Loucy (cell line): ENCODE data around the gene FDXR.

Source experiments
- H2AFZ ChIP-seq: fragments of 200-600 bp; sonication (generic); 2 replicates; pipeline ENCODE4 v1.6.0; 2016; ENCODE audit warnings: antibody characterized with exemption, mild to moderate bottlenecking, low read length, moderate library complexity
- H3F3A ChIP-seq: fragments of 200-600 bp; 2 replicates; pipeline ENCODE4 v1.6.0; 2016; ENCODE audit warnings: antibody characterized with exemption, low read depth, mild to moderate bottlenecking
- H3K27me3 ChIP-seq: fragments of 200-600 bp; sonication (generic); 2 replicates; pipeline ENCODE4 v1.6.1; 2014; ENCODE audit warnings: low read length, mild to moderate bottlenecking; ENCODE audit not compliant: insufficient read depth, poor library complexity, severe bottlenecking
- H3K36me3 ChIP-seq: fragments of 200-600 bp; sonication (generic); 2 replicates; pipeline ENCODE4 v1.6.1; 2016; ENCODE audit warnings: low read length; ENCODE audit not compliant: insufficient read depth
- H3K4me1 ChIP-seq: fragments of 200-600 bp; sonication (generic); 2 replicates; pipeline ENCODE4 v1.5.1; 2014; ENCODE audit warnings: low read length, mild to moderate bottlenecking; ENCODE audit not compliant: insufficient read depth, poor library complexity, severe bottlenecking
- H3K4me2 ChIP-seq: fragments of 200-600 bp; sonication (generic); 2 replicates; pipeline ENCODE4 v1.6.0; 2014; ENCODE audit warnings: antibody characterized with exemption, low read length, low read depth, mild to moderate bottlenecking; ENCODE audit not compliant: poor library complexity, severe bottlenecking
- H3K4me3 ChIP-seq: fragments of 200-600 bp; sonication (generic); 2 replicates; pipeline ENCODE4 v1.5.1; 2014; ENCODE audit warnings: low read length, mild to moderate bottlenecking, mixed read lengths; ENCODE audit not compliant: poor library complexity, severe bottlenecking
- H3K79me2 ChIP-seq: fragments of 200-600 bp; sonication (generic); 2 replicates; pipeline ENCODE4 v1.6.1; 2014; ENCODE audit warnings: low read length; ENCODE audit not compliant: insufficient read depth
- H3K9ac ChIP-seq: fragments of 200-600 bp; sonication (generic); 2 replicates; pipeline ENCODE4 v1.6.0; 2014; ENCODE audit warnings: mild to moderate bottlenecking, low read depth, low read length, moderate library complexity; ENCODE audit not compliant: poor library complexity, severe bottlenecking
- H3K9me2 ChIP-seq: fragments of 200-600 bp; sonication (generic); replicated peaks from 2 replicates; pipeline ENCODE4 v1.6.1; 2016; ENCODE audit warnings: low read depth, low read length, mixed read lengths
- H3K9me3 ChIP-seq: fragments of 200-600 bp; sonication (generic); 2 replicates; pipeline ENCODE4 v1.6.1; 2014; ENCODE audit warnings: mild to moderate bottlenecking, antibody characterized with exemption, low read length, low read depth; ENCODE audit not compliant: insufficient read depth
- H4K20me1 ChIP-seq: fragments of 200-600 bp; sonication (generic); 2 replicates; pipeline ENCODE4 v1.6.0; 2014; ENCODE audit warnings: antibody characterized with exemption, low read length, mild to moderate bottlenecking; ENCODE audit not compliant: insufficient read depth, poor library complexity, severe bottlenecking
- CTCF ChIP-seq: fragments of 200-600 bp; sonication (generic); conservative IDR thresholded peaks from 2 replicates; pipeline ENCODE4 v1.5.1; 2014; ENCODE audit warnings: mild to moderate bottlenecking, antibody characterized with exemption, low read length
- EZH2phosphoT487 ChIP-seq: fragments of 200-600 bp; IDR thresholded peaks from 2 replicates; pipeline ENCODE4 v1.6.1; 2018; ENCODE audit warnings: antibody characterized with exemption, mild to moderate bottlenecking, moderate library complexity, borderline replicate concordance

FDXR gene

GRCh38 chr17:74879308-74879707, 6.5 kb upstream of the FDXR start:
- no peaks in the 10 kb centered on the region for H3K79me2 ChIP-seq
- no peaks in the 10 kb centered on the region for H3K36me3 ChIP-seq
- H3K9me3 ChIP-seq = no peaks in the 10 kb centered on the region
- no peak overlapping the region for H3K4me2 ChIP-seq
- no peak overlapping the region for H3K4me3 ChIP-seq
- H3K4me1 ChIP-seq = no peaks in the 10 kb centered on the region
- no peak overlapping the region for H3K9ac ChIP-seq
- H3K9me2 ChIP-seq = no peaks in the 10 kb centered on the region
- TF ChIP-seq CTCF (no peak), EZH2phosphoT487 (no peak)
- no peaks in the 10 kb centered on the region for H4K20me1 ChIP-seq
- no peaks in the 10 kb centered on the region for H3K27me3 ChIP-seq
- no peaks in the 10 kb centered on the region for H3F3A ChIP-seq
- no peak overlapping the region for H2AFZ ChIP-seq

GRCh38 chr17:74878658-74879057, 5.9 kb upstream of the FDXR start:
- Histone ChIP-seq H3K27me3 (no peaks in the 10 kb centered on the region), H3K4me2 (no peak overlapping the region), H3K36me3 (no peaks in the 10 kb centered on the region), H4K20me1 (no peaks in the 10 kb centered on the region), H3K9ac (no peak overlapping the region), H3F3A (no peaks in the 10 kb centered on the region), H3K4me3 (no peak overlapping the region), H2AFZ (no peak overlapping the region), H3K4me1 (peaks cover 5% of the 10 kb centered on the region), H3K9me2 (no peaks in the 10 kb centered on the region), H3K79me2 (no peaks in the 10 kb centered on the region), H3K9me3 (no peaks in the 10 kb centered on the region)
- TF ChIP-seq CTCF (no peak), EZH2phosphoT487 (no peak)

- Histone ChIP-seq H2AFZ (no peak overlapping the region), H3K9ac (no peak overlapping the region), H3K4me1 (peaks cover 5% of the 10 kb centered on the region), H3K9me2 (no peaks in the 10 kb centered on the region), H3K4me3 (no peak overlapping the region), H3K9me3 (no peaks in the 10 kb centered on the region), H3K36me3 (no peaks in the 10 kb centered on the region), H4K20me1 (no peaks in the 10 kb centered on the region), H3K27me3 (no peaks in the 10 kb centered on the region), H3F3A (no peaks in the 10 kb centered on the region), H3K79me2 (no peaks in the 10 kb centered on the region), H3K4me2 (no peak overlapping the region)
- TF ChIP-seq CTCF = no peak
- TF ChIP-seq EZH2phosphoT487 = no peak
These were observed 5.1 kb upstream of the FDXR start for GRCh38 chr17:74877592-74878548.
